GM21390 (cell line): ENCODE results near the gene TMEM219.

Experiments
- ATAC-seq: cut with Tn5 transposase; IDR thresholded peaks from one replicate; pipeline ENCODE4 v1.9.1; 2021; ENCODE audit not compliant: unreplicated experiment

Gene TMEM219

GRCh38 chr16:29978564-29979270, 16.8 kb downstream of the TMEM219 start:
- ATAC-seq = no peak

- ATAC-seq = no peak
These were observed 20.9 kb downstream of the TMEM219 start for GRCh38 chr16:29982560-29983419.

GRCh38 chr16:29983420-29984136, 21.7 kb downstream of the TMEM219 start:
- no peak for ATAC-seq

- ATAC-seq = no peak
These were observed 22.4 kb downstream of the TMEM219 start for GRCh38 chr16:29984137-29984763.

- ATAC-seq = no peak
These were observed 22.9 kb downstream of the TMEM219 start for GRCh38 chr16:29984764-29985147.

GRCh38 chr16:29985271-29985811, 23.5 kb downstream of the TMEM219 start:
- ATAC-seq = no peak

- ATAC-seq = no peak
These were observed 24.4 kb downstream of the TMEM219 start for GRCh38 chr16:29986231-29986630.

GRCh38 chr16:29986931-29987330, 25.1 kb downstream of the TMEM219 start:
- no peak for ATAC-seq

- no peak for ATAC-seq
These were observed 25.6 kb downstream of the TMEM219 start for GRCh38 chr16:29987371-29988085.

GRCh38 chr16:29988346-29989075, 26.6 kb downstream of the TMEM219 start:
- ATAC-seq = no peak

- ATAC-seq = no peak
These were observed 27.4 kb downstream of the TMEM219 start for GRCh38 chr16:29989111-29989858.

- no peak for ATAC-seq
These were observed 28.2 kb downstream of the TMEM219 start for GRCh38 chr16:29990034-29990433.

- ATAC-seq = no peak
These were observed 29.1 kb downstream of the TMEM219 start for GRCh38 chr16:29990883-29991570.

- ATAC-seq = no peak
These were observed 29.7 kb downstream of the TMEM219 start for GRCh38 chr16:29991571-29991904.

- no peak for ATAC-seq
These were observed 30.6 kb downstream of the TMEM219 start for GRCh38 chr16:29992344-29992967.

- ATAC-seq = no peak
These were observed 31.5 kb downstream of the TMEM219 start for GRCh38 chr16:29993191-29993902.

- no peak for ATAC-seq
These were observed 32.2 kb downstream of the TMEM219 start for GRCh38 chr16:29993903-29994599.
